SK-N-SH treated with all-trans-retinoic acid at 6 μM for 48 hours (cell line): ENCODE measurements around the gene COL19A1.
"Not testable (repeated sequence)": the region's sequence is repeated elsewhere in the genome, so short reads cannot be mapped to it uniquely, and the experiment has no call there.

Source experiments
- ATAC-seq: fragments of 200-7000 bp; cut with Tn5 transposase; 3 replicates; pipeline ENCODE4 v1.9.1; 2020; ENCODE audit warnings: mild to moderate bottlenecking, moderate library complexity
- ARNTL ChIP-seq: fragments of 450-650 bp; formaldehyde crosslinking; IDR thresholded peaks from 2 replicates; pipeline ENCODE4 v1.5.0; 2020; ENCODE audit warnings: low read depth, mild to moderate bottlenecking, moderate library complexity, borderline replicate concordance
- BACH2 ChIP-seq: fragments of 250-450 bp; sonication (Bioruptor Pico); IDR thresholded peaks from 2 replicates; pipeline ENCODE4 v1.9.0; 2021; ENCODE audit warnings: mild to moderate bottlenecking, borderline replicate concordance
- CREB5 ChIP-seq: fragments of 250-450 bp; sonication (Bioruptor Pico); IDR thresholded peaks from 2 replicates; pipeline ENCODE4 v1.5.1; 2020; ENCODE audit warnings: low read depth, mild to moderate bottlenecking, moderate library complexity
- CSDC2 ChIP-seq: fragments of 250-450 bp; sonication (Bioruptor Pico); IDR thresholded peaks from 2 replicates; pipeline ENCODE4 v1.5.0; 2020; ENCODE audit warnings: mild to moderate bottlenecking, moderate library complexity
- ESRRG ChIP-seq: fragments of 250-450 bp; sonication (Bioruptor Pico); IDR thresholded peaks from 2 replicates; pipeline ENCODE4 v1.6.1; 2021; ENCODE audit warnings: mild to moderate bottlenecking
- GLIS3 ChIP-seq: fragments of 250-450 bp; sonication (Bioruptor Pico); IDR thresholded peaks from 2 replicates; pipeline ENCODE4 v1.5.0; 2020; ENCODE audit warnings: mild to moderate bottlenecking, moderate library complexity
- OSR1 ChIP-seq: fragments of 250-450 bp; sonication (Bioruptor Pico); IDR thresholded peaks from 2 replicates; pipeline ENCODE4 v1.8.0; 2022; ENCODE audit warnings: moderate library complexity, mild to moderate bottlenecking, inconsistent platforms
- PPARA ChIP-seq: fragments of 250-450 bp; sonication (Bioruptor Pico); IDR thresholded peaks from 2 replicates; pipeline ENCODE4 v1.5.0; 2020; ENCODE audit warnings: mild to moderate bottlenecking, borderline replicate concordance
- RARB ChIP-seq: fragments of 250-450 bp; sonication (Bioruptor Pico); IDR thresholded peaks from 2 replicates; pipeline ENCODE4 v1.8.0; 2021; ENCODE audit warnings: mild to moderate bottlenecking, moderate library complexity
- TCF4 ChIP-seq: fragments of 250-450 bp; sonication (Bioruptor Pico); IDR thresholded peaks from 2 replicates; pipeline ENCODE4 v1.8.0; 2021; ENCODE audit warnings: mild to moderate bottlenecking, moderate library complexity, borderline replicate concordance
- TOX ChIP-seq: fragments of 250-450 bp; sonication (Bioruptor Pico); IDR thresholded peaks from 2 replicates; pipeline ENCODE4 v1.8.0; 2021; ENCODE audit warnings: mild to moderate bottlenecking, moderate library complexity, borderline replicate concordance
- TSHZ2 ChIP-seq: fragments of 250-450 bp; sonication (Bioruptor Pico); IDR thresholded peaks from 2 replicates; pipeline ENCODE4 v1.5.0; 2020; ENCODE audit warnings: mild to moderate bottlenecking, moderate library complexity
- ZC3H10 ChIP-seq: fragments of 250-450 bp; sonication (Bioruptor Pico); IDR thresholded peaks from 2 replicates; pipeline ENCODE4 v1.5.1; 2021; ENCODE audit warnings: mild to moderate bottlenecking, moderate library complexity
- ZFP3 ChIP-seq: fragments of 250-450 bp; sonication (Bioruptor Pico); IDR thresholded peaks from 2 replicates; pipeline ENCODE4 v1.5.0; 2020; ENCODE audit warnings: mild to moderate bottlenecking, moderate library complexity
- ZFP30 ChIP-seq: fragments of 450-650 bp; formaldehyde crosslinking; IDR thresholded peaks from 2 replicates; pipeline ENCODE4 v1.5.0; 2022; ENCODE audit warnings: mild to moderate bottlenecking, moderate library complexity
- ZNF565 ChIP-seq: fragments of 450-650 bp; formaldehyde crosslinking; conservative IDR thresholded peaks from 2 replicates; pipeline ENCODE4 v1.5.0; 2020; ENCODE audit warnings: low read depth, mild to moderate bottlenecking, moderate library complexity
- ZNF70 ChIP-seq: fragments of 450-650 bp; formaldehyde crosslinking; IDR thresholded peaks from 2 replicates; pipeline ENCODE4 v1.5.0; 2020; ENCODE audit warnings: mild to moderate bottlenecking, moderate library complexity
- ZNF8 ChIP-seq: fragments of 450-650 bp; formaldehyde crosslinking; IDR thresholded peaks from 2 replicates; pipeline ENCODE4 v1.5.0; 2020; ENCODE audit warnings: mild to moderate bottlenecking, moderate library complexity
- TF ChIP-seq, protein P1 (sequence below): fragments of 250-450 bp; sonication (Bioruptor Pico); IDR thresholded peaks from 2 replicates; pipeline ENCODE4 v1.8.0; 2020; ENCODE audit warnings: mild to moderate bottlenecking, moderate library complexity, borderline replicate concordance
- TF ChIP-seq, protein P2 (sequence below): fragments of 250-450 bp; sonication (Bioruptor Pico); IDR thresholded peaks from 2 replicates; pipeline ENCODE4 v1.5.1; 2021; ENCODE audit warnings: mild to moderate bottlenecking, moderate library complexity

COL19A1 gene

GRCh38 chr6:69887714-69888345 is 21.5 kb downstream of the COL19A1 start:
- ATAC-seq: no peak

DNA sequence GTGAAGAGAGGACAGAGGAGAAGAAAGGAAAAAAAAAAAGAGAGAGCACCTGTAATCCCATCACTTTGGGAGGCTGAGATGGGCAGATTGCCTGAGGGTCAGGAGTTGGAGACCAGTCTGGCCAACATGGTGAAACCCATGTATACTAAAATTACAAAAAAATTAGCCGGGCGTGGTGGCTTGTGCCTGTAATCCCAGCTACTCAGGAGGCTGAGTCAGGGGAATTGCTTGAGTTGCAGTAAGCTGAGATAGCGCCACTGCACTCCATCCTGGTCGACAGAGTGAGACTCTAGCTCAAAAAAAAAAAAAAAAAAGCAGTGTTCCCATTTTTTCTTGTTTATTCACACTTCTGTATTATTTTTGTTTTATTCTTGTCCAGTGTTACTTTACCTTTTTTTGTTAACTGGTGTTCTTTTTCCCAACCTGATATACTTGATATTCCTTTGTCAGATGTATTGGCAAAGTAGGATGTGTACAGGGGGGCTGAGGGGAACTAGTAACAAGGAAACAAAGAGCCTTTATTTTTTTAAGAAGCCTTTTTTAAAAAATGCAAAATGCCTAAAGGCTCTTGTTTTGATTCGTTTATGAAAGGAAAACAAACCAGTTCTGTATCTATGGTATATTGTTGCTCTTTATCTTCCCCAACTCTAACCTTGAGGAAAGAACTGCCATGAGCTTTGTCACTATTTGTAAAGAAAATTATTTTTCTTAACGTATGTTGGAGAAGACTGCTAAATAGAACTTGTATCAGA is 22.3 kb downstream of the COL19A1 start:
- no peak for ATAC-seq
- TF ChIP-seq, protein P1, sequence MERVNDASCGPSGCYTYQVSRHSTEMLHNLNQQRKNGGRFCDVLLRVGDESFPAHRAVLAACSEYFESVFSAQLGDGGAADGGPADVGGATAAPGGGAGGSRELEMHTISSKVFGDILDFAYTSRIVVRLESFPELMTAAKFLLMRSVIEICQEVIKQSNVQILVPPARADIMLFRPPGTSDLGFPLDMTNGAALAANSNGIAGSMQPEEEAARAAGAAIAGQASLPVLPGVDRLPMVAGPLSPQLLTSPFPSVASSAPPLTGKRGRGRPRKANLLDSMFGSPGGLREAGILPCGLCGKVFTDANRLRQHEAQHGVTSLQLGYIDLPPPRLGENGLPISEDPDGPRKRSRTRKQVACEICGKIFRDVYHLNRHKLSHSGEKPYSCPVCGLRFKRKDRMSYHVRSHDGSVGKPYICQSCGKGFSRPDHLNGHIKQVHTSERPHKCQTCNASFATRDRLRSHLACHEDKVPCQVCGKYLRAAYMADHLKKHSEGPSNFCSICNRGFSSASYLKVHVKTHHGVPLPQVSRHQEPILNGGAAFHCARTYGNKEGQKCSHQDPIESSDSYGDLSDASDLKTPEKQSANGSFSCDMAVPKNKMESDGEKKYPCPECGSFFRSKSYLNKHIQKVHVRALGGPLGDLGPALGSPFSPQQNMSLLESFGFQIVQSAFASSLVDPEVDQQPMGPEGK (CRISPR knock-in tag): no peak
- TF ChIP-seq PPARA (no peak), ARNTL (CRISPR knock-in tag) (no peak), RARB (CRISPR knock-in tag) (no peak), CREB5 (CRISPR knock-in tag) (no peak), TOX (CRISPR knock-in tag) (no peak), ESRRG (CRISPR knock-in tag) (no peak), ZC3H10 (no peak), TCF4 (CRISPR knock-in tag) (no peak), CSDC2 (no peak), ZFP30 (CRISPR knock-in tag) (no peak), TSHZ2 (no peak), ZNF565 (CRISPR knock-in tag) (no peak), BACH2 (no peak)
- TF ChIP-seq, protein P2, sequence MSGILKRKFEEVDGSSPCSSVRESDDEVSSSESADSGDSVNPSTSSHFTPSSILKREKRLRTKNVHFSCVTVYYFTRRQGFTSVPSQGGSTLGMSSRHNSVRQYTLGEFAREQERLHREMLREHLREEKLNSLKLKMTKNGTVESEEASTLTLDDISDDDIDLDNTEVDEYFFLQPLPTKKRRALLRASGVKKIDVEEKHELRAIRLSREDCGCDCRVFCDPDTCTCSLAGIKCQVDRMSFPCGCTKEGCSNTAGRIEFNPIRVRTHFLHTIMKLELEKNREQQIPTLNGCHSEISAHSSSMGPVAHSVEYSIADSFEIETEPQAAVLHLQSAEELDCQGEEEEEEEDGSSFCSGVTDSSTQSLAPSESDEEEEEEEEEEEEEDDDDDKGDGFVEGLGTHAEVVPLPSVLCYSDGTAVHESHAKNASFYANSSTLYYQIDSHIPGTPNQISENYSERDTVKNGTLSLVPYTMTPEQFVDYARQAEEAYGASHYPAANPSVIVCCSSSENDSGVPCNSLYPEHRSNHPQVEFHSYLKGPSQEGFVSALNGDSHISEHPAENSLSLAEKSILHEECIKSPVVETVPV (CRISPR knock-in tag): no peak

More at GRCh38 chr6:69887714-69888345, 21.5 kb downstream of the COL19A1 start:
- TF ChIP-seq PPARA: no peak
- no peak for TF ChIP-seq CREB5 (CRISPR knock-in tag)
- no peak for TF ChIP-seq TCF4 (CRISPR knock-in tag)
- TF ChIP-seq ARNTL (CRISPR knock-in tag): no peak
- no peak for TF ChIP-seq ZNF8 (CRISPR knock-in tag)
- TF ChIP-seq ZNF565 (CRISPR knock-in tag): no peak
- no peak for TF ChIP-seq BACH2
- TF ChIP-seq OSR1 (CRISPR knock-in tag): no peak
- TF ChIP-seq RARB (CRISPR knock-in tag): no peak
- no peak for TF ChIP-seq ZFP3
- no peak for TF ChIP-seq ZNF70 (CRISPR knock-in tag)
- no peak for TF ChIP-seq ZC3H10
- no peak for TF ChIP-seq ESRRG (CRISPR knock-in tag)
- TF ChIP-seq TSHZ2: no peak
- TF ChIP-seq GLIS3 (CRISPR knock-in tag): no peak
- TF ChIP-seq ZFP30 (CRISPR knock-in tag): no peak

DNA sequence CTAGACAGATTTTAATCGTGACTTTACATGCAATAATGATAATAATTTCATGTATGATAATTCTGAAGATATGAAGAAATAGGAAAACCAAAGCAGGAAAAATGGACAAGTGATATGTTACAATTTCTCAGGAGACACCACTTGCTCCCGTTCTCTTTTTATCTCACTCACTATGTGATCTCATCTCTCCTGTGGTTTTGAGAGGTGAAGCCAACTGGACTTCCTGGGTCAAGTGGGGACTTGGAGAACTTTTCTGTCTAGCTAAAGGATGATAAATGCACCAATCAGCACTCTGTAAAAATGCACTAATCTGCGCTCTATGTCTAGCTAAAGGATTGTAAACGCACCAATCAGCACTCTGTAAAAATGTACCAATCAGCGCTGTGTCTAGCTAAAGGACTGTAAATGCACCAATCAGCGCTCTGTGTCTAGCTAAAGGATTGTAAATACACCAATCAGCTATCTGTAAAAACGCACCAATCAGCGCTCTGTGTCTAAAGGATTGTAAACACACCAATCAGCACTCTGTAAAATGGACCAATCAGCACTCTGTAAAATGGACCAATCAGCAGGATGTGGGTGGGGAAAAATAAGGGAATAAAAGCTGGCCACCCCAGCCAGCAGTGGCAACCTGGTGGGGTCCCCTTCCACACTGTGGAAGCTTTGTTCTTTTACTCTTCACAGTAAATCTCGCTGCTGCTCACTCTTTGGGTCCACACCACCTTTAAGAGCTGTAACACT is 23.0 kb downstream of the COL19A1 start:
- not testable (repeated sequence) for ATAC-seq

DNA sequence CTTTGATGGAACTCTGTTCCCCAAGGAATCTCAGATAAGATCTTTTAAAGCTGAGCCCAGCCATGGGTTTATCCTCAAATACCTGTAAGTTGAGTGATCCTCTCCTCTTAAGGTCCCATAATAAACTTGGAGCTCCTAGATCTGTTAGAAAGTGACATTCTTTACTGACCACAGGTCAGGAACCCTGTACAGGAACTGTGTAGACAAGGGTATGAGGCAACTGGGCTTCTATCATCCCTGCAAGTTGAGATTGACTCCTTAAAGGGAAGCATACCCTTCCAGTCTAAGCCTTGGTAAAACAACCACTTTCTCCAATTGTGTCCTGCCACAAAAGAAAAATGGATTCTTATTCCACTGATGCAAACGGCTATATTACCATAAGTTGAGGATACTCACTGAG is 26.2 kb downstream of the COL19A1 start:
- not testable (repeated sequence) for ATAC-seq
